HEK293 (cell line): ENCODE measurements around the gene NUP58.

Experiments
- CTCF ChIA-PET: fragments of 350-600 bp; formaldehyde crosslinking; extraction: SDS; loops from one replicate; lab custom pipeline; 2021; ENCODE audit warnings: antibody characterized with exemption; lab: Yijun Ruan, JAX
- POLR2A ChIA-PET: fragments of 300-600 bp; formaldehyde crosslinking; extraction: SDS; loops from one replicate; lab custom pipeline; 2020; ENCODE audit warnings: antibody characterized with exemption, inconsistent platforms; lab: Yijun Ruan, JAX
- H3K27ac ChIP-seq: fragments of 200-500 bp; sonication (Bioruptor generic); 2 replicates; pipeline ENCODE4 v1.5.1; 2014; ENCODE audit warnings: low read depth, low read length, control low read depth, inconsistent platforms; ENCODE audit errors: extremely low read depth
- H3K36me3 ChIP-seq, 2 experiments: fragments of 200-500 bp in 1 of 2; sonication (Bioruptor generic) in 1 of 2; 1 replicate in 1 of 2; 2 replicates in 1 of 2; pipeline ENCODE4 v1.5.1; 2014 to 2017; ENCODE audit warnings: inconsistent platforms in 2 of 2, low read length in 2 of 2; ENCODE audit not compliant: control insufficient read depth in 2 of 2, insufficient read depth in 1 of 2
- H3K4me1 ChIP-seq: fragments of 200-500 bp; sonication (Bioruptor generic); 2 replicates; pipeline ENCODE4 v1.5.1; 2014; ENCODE audit warnings: mild to moderate bottlenecking, low read length, inconsistent platforms; ENCODE audit not compliant: control insufficient read depth, insufficient read depth
- H3K4me3 ChIP-seq: 2 replicates; pipeline ENCODE4 v1.5.1; 2011; ENCODE audit warnings: low read depth, mild to moderate bottlenecking, control low read depth, low read length, moderate library complexity
- H3K9me3 ChIP-seq: fragments of 200-500 bp; sonication (Bioruptor generic); 2 replicates; pipeline ENCODE4 v1.5.1; 2014; ENCODE audit warnings: low read depth, low read length, inconsistent platforms; ENCODE audit not compliant: control insufficient read depth, insufficient read depth
- GFI1B ChIP-seq: fragments of 450-650 bp; formaldehyde crosslinking; IDR thresholded peaks from 2 replicates; pipeline ENCODE4 v1.5.1; 2016; ENCODE audit warnings: missing biosample characterization, missing genetic modification characterization
- KLF10 ChIP-seq: fragments of 450-650 bp; IDR thresholded peaks from 2 replicates; pipeline ENCODE4 v1.5.1; 2018; ENCODE audit warnings: missing biosample characterization, mild to moderate bottlenecking, missing genetic modification characterization
- OSR2 ChIP-seq: fragments of 450-650 bp; formaldehyde crosslinking; IDR thresholded peaks from 2 replicates; pipeline ENCODE4 v1.5.1; 2016; ENCODE audit warnings: missing biosample characterization, missing genetic modification characterization
- SP2 ChIP-seq: fragments of 450-650 bp; formaldehyde crosslinking; IDR thresholded peaks from 2 replicates; pipeline ENCODE4 v1.5.1; 2016; ENCODE audit warnings: missing biosample characterization, missing genetic modification characterization
- ZIC2 ChIP-seq: fragments of 450-650 bp; formaldehyde crosslinking; IDR thresholded peaks from 2 replicates; pipeline ENCODE4 v1.5.1; 2016; ENCODE audit warnings: missing biosample characterization, missing genetic modification characterization
- ZNF16 ChIP-seq: fragments of 450-650 bp; formaldehyde crosslinking; IDR thresholded peaks from 2 replicates; pipeline ENCODE4 v1.5.1; 2016; ENCODE audit warnings: low read depth, missing biosample characterization, missing genetic modification characterization
- ZNF19 ChIP-seq: fragments of 450-650 bp; formaldehyde crosslinking; IDR thresholded peaks from 2 replicates; pipeline ENCODE4; 2016; ENCODE audit warnings: missing biosample characterization, missing genetic modification characterization, low read depth
- ZNF202 ChIP-seq: fragments of 450-650 bp; formaldehyde crosslinking; IDR thresholded peaks from 2 replicates; pipeline ENCODE4 v1.5.1; 2016; ENCODE audit warnings: missing biosample characterization, missing genetic modification characterization, borderline replicate concordance
- ZNF24 ChIP-seq: fragments of 450-650 bp; formaldehyde crosslinking; IDR thresholded peaks from 2 replicates; pipeline ENCODE4 v1.5.1; 2016; ENCODE audit warnings: missing biosample characterization, missing genetic modification characterization
- ZNF274 ChIP-seq, 2 experiments: fragments of 200-500 bp in 1 of 2; fragments of 450-650 bp in 1 of 2; sonication (Bioruptor generic) in 1 of 2; formaldehyde crosslinking in 1 of 2; IDR thresholded peaks; 2 replicates each; pipeline versions ENCODE4 v1.5.1 to v1.6.1; 2014 to 2016; ENCODE audit warnings: borderline replicate concordance in 1 of 2, inconsistent platforms in 1 of 2, low read length in 1 of 2, missing biosample characterization in 1 of 2, missing genetic modification characterization in 1 of 2
- ZNF37A ChIP-seq: fragments of 450-650 bp; IDR thresholded peaks from 2 replicates; pipeline ENCODE4 v1.5.1; 2018; ENCODE audit warnings: missing biosample characterization, missing genetic modification characterization
- ZNF501 ChIP-seq: fragments of 450-650 bp; formaldehyde crosslinking; IDR thresholded peaks from 2 replicates; pipeline ENCODE4 v1.5.1; 2016; ENCODE audit warnings: missing biosample characterization, missing genetic modification characterization
- ZNF514 ChIP-seq: fragments of 450-650 bp; formaldehyde crosslinking; IDR thresholded peaks from 2 replicates; pipeline ENCODE4 v1.5.1; 2016; ENCODE audit warnings: missing biosample characterization, missing genetic modification characterization
- ZNF555 ChIP-seq: fragments of 450-650 bp; formaldehyde crosslinking; conservative IDR thresholded peaks from 2 replicates; pipeline ENCODE4 v1.5.1; 2017; ENCODE audit warnings: missing biosample characterization, mild to moderate bottlenecking, missing genetic modification characterization, inconsistent platforms
- ZNF561 ChIP-seq: fragments of 450-650 bp; IDR thresholded peaks from 2 replicates; pipeline ENCODE4 v1.5.1; 2018; ENCODE audit warnings: missing biosample characterization, missing genetic modification characterization, borderline replicate concordance
- ZNF623 ChIP-seq: fragments of 450-650 bp; formaldehyde crosslinking; IDR thresholded peaks from 2 replicates; pipeline ENCODE4 v1.5.1; 2016; ENCODE audit warnings: missing biosample characterization, missing genetic modification characterization
- ZNF664 ChIP-seq: fragments of 450-650 bp; formaldehyde crosslinking; IDR thresholded peaks from 2 replicates; pipeline ENCODE4 v1.5.1; 2016; ENCODE audit warnings: missing biosample characterization, missing genetic modification characterization
- ZSCAN18 ChIP-seq: fragments of 450-650 bp; formaldehyde crosslinking; IDR thresholded peaks from 2 replicates; pipeline ENCODE4 v1.5.1; 2016; ENCODE audit warnings: missing biosample characterization, missing genetic modification characterization
- TF ChIP-seq, protein P1 (sequence below): fragments of 450-650 bp; formaldehyde crosslinking; conservative IDR thresholded peaks from 2 replicates; pipeline ENCODE4 v1.5.1; 2016; ENCODE audit warnings: low read depth, missing biosample characterization, missing genetic modification characterization
- TF ChIP-seq, protein P2 (sequence below): fragments of 450-650 bp; formaldehyde crosslinking; conservative IDR thresholded peaks from 2 replicates; pipeline ENCODE4 v1.5.1; 2016; ENCODE audit warnings: low read depth, missing biosample characterization, missing genetic modification characterization

Gene NUP58

DNA sequence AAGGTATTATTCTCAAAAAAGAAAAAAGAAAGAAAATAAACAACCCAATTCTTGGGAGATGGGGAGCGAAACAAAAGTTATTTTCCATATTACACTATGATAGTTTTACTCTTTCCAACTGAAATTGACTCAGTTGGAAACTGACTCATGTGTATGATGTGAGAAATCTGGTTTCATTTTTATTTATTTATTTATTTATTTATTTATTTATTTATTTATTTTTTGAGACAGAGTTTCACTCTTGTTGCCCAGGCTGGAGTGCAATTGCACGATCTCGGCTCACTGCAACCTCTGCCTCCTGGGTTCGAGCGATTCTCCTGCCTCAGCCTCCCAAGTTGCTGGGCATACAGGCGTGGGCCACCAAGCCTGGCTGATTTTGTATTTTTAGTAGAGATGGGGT is 59.0 kb downstream of the NUP58 start (continued):
- TF ChIP-seq, protein P1, sequence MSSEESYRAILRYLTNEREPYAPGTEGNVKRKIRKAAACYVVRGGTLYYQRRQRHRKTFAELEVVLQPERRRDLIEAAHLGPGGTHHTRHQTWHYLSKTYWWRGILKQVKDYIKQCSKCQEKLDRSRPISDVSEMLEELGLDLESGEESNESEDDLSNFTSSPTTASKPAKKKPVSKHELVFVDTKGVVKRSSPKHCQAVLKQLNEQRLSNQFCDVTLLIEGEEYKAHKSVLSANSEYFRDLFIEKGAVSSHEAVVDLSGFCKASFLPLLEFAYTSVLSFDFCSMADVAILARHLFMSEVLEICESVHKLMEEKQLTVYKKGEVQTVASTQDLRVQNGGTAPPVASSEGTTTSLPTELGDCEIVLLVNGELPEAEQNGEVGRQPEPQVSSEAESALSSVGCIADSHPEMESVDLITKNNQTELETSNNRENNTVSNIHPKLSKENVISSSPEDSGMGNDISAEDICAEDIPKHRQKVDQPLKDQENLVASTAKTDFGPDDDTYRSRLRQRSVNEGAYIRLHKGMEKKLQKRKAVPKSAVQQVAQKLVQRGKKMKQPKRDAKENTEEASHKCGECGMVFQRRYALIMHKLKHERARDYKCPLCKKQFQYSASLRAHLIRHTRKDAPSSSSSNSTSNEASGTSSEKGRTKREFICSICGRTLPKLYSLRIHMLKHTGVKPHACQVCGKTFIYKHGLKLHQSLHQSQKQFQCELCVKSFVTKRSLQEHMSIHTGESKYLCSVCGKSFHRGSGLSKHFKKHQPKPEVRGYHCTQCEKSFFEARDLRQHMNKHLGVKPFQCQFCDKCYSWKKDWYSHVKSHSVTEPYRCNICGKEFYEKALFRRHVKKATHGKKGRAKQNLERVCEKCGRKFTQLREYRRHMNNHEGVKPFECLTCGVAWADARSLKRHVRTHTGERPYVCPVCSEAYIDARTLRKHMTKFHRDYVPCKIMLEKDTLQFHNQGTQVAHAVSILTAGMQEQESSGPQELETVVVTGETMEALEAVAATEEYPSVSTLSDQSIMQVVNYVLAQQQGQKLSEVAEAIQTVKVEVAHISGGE: peak; percentile 63
- TF ChIP-seq, protein P2, sequence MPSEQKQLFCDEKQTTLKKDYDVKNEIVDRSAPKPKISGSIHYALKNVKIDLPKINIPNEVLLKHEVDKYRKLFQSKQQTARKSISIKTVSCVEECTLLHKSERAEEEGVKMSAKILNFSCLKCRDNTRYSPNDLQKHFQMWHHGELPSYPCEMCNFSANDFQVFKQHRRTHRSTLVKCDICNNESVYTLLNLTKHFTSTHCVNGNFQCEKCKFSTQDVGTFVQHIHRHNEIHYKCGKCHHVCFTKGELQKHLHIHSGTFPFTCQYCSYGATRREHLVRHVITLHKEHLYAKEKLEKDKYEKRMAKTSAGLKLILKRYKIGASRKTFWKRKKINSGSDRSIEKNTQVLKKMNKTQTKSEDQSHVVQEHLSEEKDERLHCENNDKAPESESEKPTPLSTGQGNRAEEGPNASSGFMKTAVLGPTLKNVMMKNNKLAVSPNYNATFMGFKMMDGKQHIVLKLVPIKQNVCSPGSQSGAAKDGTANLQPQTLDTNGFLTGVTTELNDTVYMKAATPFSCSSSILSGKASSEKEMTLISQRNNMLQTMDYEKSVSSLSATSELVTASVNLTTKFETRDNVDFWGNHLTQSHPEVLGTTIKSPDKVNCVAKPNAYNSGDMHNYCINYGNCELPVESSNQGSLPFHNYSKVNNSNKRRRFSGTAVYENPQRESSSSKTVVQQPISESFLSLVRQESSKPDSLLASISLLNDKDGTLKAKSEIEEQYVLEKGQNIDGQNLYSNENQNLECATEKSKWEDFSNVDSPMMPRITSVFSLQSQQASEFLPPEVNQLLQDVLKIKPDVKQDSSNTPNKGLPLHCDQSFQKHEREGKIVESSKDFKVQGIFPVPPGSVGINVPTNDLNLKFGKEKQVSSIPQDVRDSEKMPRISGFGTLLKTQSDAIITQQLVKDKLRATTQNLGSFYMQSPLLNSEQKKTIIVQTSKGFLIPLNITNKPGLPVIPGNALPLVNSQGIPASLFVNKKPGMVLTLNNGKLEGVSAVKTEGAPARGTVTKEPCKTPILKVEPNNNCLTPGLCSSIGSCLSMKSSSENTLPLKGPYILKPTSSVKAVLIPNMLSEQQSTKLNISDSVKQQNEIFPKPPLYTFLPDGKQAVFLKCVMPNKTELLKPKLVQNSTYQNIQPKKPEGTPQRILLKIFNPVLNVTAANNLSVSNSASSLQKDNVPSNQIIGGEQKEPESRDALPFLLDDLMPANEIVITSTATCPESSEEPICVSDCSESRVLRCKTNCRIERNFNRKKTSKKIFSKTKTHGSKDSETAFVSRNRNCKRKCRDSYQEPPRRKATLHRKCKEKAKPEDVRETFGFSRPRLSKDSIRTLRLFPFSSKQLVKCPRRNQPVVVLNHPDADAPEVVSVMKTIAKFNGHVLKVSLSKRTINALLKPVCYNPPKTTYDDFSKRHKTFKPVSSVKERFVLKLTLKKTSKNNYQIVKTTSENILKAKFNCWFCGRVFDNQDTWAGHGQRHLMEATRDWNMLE (tag by site-specific recombination): peak; percentile 73
- TF ChIP-seq ZNF555 (tag by site-specific recombination) (peak; percentile 55), ZNF623 (tag by site-specific recombination) (peak; percentile 57), ZNF664 (tag by site-specific recombination) (0 out of 2 replicates have a peak, but pooled peaks have one; percentile 42)
- TF ChIP-seq, all 188 proteins: peak for 19; not testable (repeated sequence) for 169

- no peaks in the 10 kb centered on the region for H3K9me3 ChIP-seq
- H3K4me1 ChIP-seq: no peaks in the 10 kb centered on the region
- H3K27ac ChIP-seq: no peak overlapping the region
- no peak overlapping the region for H3K4me3 ChIP-seq
- no peaks in the 10 kb centered on the region for H3K36me3 ChIP-seq
- CTCF ChIA-PET: interaction anchor here (0.6 kb wide), 1 partner anchor 9 kb away, joined by 3 read pairs; no protein-coding TSS in a partner anchor
- POLR2A ChIA-PET: no interaction called here
- TF ChIP-seq ZNF24 (tag by site-specific recombination) (no peak), ZNF202 (no peak), ZIC2 (tag by site-specific recombination) (no peak), ZSCAN18 (tag by site-specific recombination) (no peak), ZNF16 (tag by site-specific recombination) (no peak), ZNF37A (tag by site-specific recombination) (no peak), ZNF274 (IDR thresholded peaks at IDR 0.05; ENCODE audit: low read length) (no peak), ZNF274 (tag by site-specific recombination; IDR thresholded peaks at IDR 0.05; ENCODE audit: borderline replicate concordance) (no peak), ZNF501 (tag by site-specific recombination) (no peak), ZNF561 (tag by site-specific recombination) (no peak), ZNF19 (no peak), OSR2 (tag by site-specific recombination) (no peak), GFI1B (tag by site-specific recombination) (no peak), ZNF514 (no peak), SP2 (tag by site-specific recombination) (no peak), KLF10 (tag by site-specific recombination) (no peak)
- TF ChIP-seq, protein P2 (tag by site-specific recombination): no peak
These were observed 64.4 kb downstream of the NUP58 start for GRCh38 chr13:25365720-25366235.
